Right lobe of liver (tissue), 4 donors: Measurements from ENCODE around the gene TSGA10.

ENCODE experiments used
- POLR2A ChIP-seq: fragments of 450-650 bp; IDR thresholded peaks from one replicate; pipeline ENCODE4 v1.6.1; 2017; ENCODE audit warnings: antibody characterized with exemption, mild to moderate bottlenecking
- TF ChIP-seq, protein P1 (sequence below), 4 donors: fragments of 200-600 bp in 3 of 4; fragments of 450-650 bp in 1 of 4; IDR thresholded peaks; one replicate each; pipeline versions ENCODE4 v1.5.1 to v1.8.0; 2016 to 2022; ENCODE audit warnings: antibody characterized with exemption in 4 of 4, mild to moderate bottlenecking in 2 of 4
- donor health status: DM: no; HTN: no; CAD: no.
- donor health status: DM: no; HTN: no; CAD: no.
- donor health status: DM: no; HTN: yes; CAD: no.

DNA sequence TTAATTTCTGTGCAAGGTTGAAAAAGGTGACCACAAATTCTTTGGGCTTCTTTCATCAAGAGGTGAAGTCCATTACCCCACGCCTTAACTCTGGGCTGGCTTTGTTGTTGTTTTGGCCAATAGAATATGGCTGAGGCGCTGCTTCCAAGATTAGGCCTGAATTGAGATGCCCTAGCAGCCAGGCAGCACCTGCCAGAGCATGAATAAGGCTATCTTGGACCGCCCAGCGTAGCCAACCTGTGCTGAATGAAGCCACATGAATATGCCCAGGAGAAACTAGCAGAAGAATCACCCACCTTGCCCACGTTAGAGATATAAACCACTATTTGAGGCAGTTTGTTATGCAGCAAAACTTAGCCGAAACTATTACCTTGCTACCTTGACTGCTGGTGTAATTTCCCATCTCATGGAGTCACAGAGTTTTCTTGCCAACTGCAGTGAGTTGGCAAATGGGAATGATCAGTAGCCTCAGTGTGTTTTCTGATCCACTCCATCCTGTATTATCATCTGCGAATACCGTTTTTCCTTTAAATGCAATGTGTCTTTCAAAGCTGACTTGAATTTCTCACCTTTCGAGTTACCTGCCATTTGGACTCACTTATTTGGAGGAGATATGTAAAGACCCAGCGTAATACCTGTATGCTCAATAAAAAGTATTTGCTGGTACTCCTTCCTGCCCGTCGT lies 679 bp downstream of the TSGA10 start:
- TF ChIP-seq, protein P1, sequence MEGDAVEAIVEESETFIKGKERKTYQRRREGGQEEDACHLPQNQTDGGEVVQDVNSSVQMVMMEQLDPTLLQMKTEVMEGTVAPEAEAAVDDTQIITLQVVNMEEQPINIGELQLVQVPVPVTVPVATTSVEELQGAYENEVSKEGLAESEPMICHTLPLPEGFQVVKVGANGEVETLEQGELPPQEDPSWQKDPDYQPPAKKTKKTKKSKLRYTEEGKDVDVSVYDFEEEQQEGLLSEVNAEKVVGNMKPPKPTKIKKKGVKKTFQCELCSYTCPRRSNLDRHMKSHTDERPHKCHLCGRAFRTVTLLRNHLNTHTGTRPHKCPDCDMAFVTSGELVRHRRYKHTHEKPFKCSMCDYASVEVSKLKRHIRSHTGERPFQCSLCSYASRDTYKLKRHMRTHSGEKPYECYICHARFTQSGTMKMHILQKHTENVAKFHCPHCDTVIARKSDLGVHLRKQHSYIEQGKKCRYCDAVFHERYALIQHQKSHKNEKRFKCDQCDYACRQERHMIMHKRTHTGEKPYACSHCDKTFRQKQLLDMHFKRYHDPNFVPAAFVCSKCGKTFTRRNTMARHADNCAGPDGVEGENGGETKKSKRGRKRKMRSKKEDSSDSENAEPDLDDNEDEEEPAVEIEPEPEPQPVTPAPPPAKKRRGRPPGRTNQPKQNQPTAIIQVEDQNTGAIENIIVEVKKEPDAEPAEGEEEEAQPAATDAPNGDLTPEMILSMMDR (IDR thresholded peaks at IDR 0.05): no peak
- no peak for TF ChIP-seq POLR2A
